Measurements from ENCODE around the gene KIF26A. TPM values are rescaled to one million over a fixed set of nuclear protein-coding genes. Genes with fewer than 3 reads are reported as not detected.

The KIF26A gene
- total RNA-seq, 1 experiment from 2014 or later, result 5.5 TPM

- Histone ChIP-seq H3K9me3 (no peaks in the 10 kb centered on the region), H3K4me3 (ENCODE audit: low read depth, low read length) (no peak overlapping the region), H3K4me1 (peaks cover 13% of the 10 kb centered on the region), H3K27me3 (replicated peaks; ENCODE audit: control insufficient read depth, insufficient read depth, low read length) (no peaks in the 10 kb centered on the region), H3K36me3 (ENCODE audit: control insufficient read depth, insufficient read depth, low read length) (no peaks in the 10 kb centered on the region)
- ChIA-PET POLR2A (no interaction called here), CTCF (interaction anchor here (3.1 kb wide), 1 partner anchor 40 kb away, joined by 9 read pairs; no protein-coding TSS in a partner anchor)
- TF ChIP-seq CTCF (IDR thresholded peaks at IDR 0.05; ENCODE audit: insufficient read depth in 1 of 2, low read depth in 1 of 2, low read length in 1 of 2, severe bottlenecking in 1 of 2, unreplicated experiment in 1 of 2), result no peak
- Mint-ChIP-seq H3K27me3 (ENCODE audit: insufficient read depth, unreplicated experiment) (no peaks in the 10 kb centered on the region), H3K4me1 (ENCODE audit: low read depth, unreplicated experiment) (no peaks in the 10 kb centered on the region), H3K4me3 (ENCODE audit: unreplicated experiment) (peak overlapping the region; percentile 19), H3K36me3 (ENCODE audit: insufficient read depth, unreplicated experiment) (no peaks in the 10 kb centered on the region), H3K27ac (ENCODE audit: unreplicated experiment) (no peak overlapping the region), H3K9me3 (ENCODE audit: unreplicated experiment) (peaks cover 9% of the 10 kb centered on the region)
- intact Hi-C loops (cut with micrococcal nuclease; ENCODE audit: unreplicated experiment), result no loop called here
- TSS peak; percentile 69 for BruUV-seq (replicated peaks)
- peak in 1 of 2 experiments; percentile 36 for DNase-seq
These were observed 20.2 kb upstream of the KIF26A start for GRCh38 chr14:104118006-104118844.

GRCh38 chr14:104119119-104119487 is 19.3 kb upstream of the KIF26A start:
- Mint-ChIP-seq H3K36me3 (ENCODE audit: insufficient read depth, unreplicated experiment) (no peaks in the 10 kb centered on the region), H3K4me3 (ENCODE audit: unreplicated experiment) (peak overlapping the region; percentile 19), H3K4me1 (ENCODE audit: low read depth, unreplicated experiment) (no peaks in the 10 kb centered on the region), H3K27me3 (ENCODE audit: insufficient read depth, unreplicated experiment) (no peaks in the 10 kb centered on the region), H3K9me3 (ENCODE audit: unreplicated experiment) (peaks cover 16% of the 10 kb centered on the region), H3K27ac (ENCODE audit: unreplicated experiment) (no peak overlapping the region)
- intact Hi-C loops (cut with micrococcal nuclease; ENCODE audit: unreplicated experiment), result no loop called here
- H3K9me3 ChIP-seq, result peaks cover 5% of the 10 kb centered on the region
- TF ChIP-seq CTCF (IDR thresholded peaks at IDR 0.05; ENCODE audit: insufficient read depth in 1 of 2, low read depth in 1 of 2, low read length in 1 of 2, severe bottlenecking in 1 of 2, unreplicated experiment in 1 of 2), result no peak
- ChIA-PET CTCF (no interaction called here), POLR2A (no interaction called here)
- H3K4me1 ChIP-seq, result peaks cover 13% of the 10 kb centered on the region
- no peaks in the 10 kb centered on the region for H3K27me3 ChIP-seq (replicated peaks; ENCODE audit: control insufficient read depth, insufficient read depth, low read length)
- BruUV-seq (replicated peaks), result no TSS peak
- no peak overlapping the region for H3K4me3 ChIP-seq (ENCODE audit: low read depth, low read length)
- DNase-seq, result no peak
- no peaks in the 10 kb centered on the region for H3K36me3 ChIP-seq (ENCODE audit: control insufficient read depth, insufficient read depth, low read length)

GRCh38 chr14:104119488-104120251 is 18.7 kb upstream of the KIF26A start:
- ChIA-PET POLR2A (interaction anchor here (0.5 kb wide), 1 partner anchor 34 kb away, joined by 6 read pairs; the partner anchor contains the start of gene ASPG), CTCF (no interaction called here)
- intact Hi-C loops (cut with micrococcal nuclease; ENCODE audit: unreplicated experiment), result no loop called here
- H3K36me3 ChIP-seq (ENCODE audit: control insufficient read depth, insufficient read depth, low read length), result no peaks in the 10 kb centered on the region
- no peak for TF ChIP-seq CTCF (IDR thresholded peaks at IDR 0.05; ENCODE audit: insufficient read depth in 1 of 2, low read depth in 1 of 2, low read length in 1 of 2, severe bottlenecking in 1 of 2, unreplicated experiment in 1 of 2)
- DNase-seq, result peak in 1 of 2 experiments; percentile 25
- no peaks in the 10 kb centered on the region for H3K27me3 Mint-ChIP-seq (ENCODE audit: insufficient read depth, unreplicated experiment)
- peaks cover 13% of the 10 kb centered on the region for H3K4me1 ChIP-seq
- no peak overlapping the region for H3K4me3 Mint-ChIP-seq (ENCODE audit: unreplicated experiment)
- H3K4me1 Mint-ChIP-seq (ENCODE audit: low read depth, unreplicated experiment), result no peaks in the 10 kb centered on the region
- no peaks in the 10 kb centered on the region for H3K27me3 ChIP-seq (replicated peaks; ENCODE audit: control insufficient read depth, insufficient read depth, low read length)
- H3K9me3 Mint-ChIP-seq (ENCODE audit: unreplicated experiment), result peaks cover 21% of the 10 kb centered on the region
- BruUV-seq (replicated peaks), result no TSS peak
- H3K36me3 Mint-ChIP-seq (ENCODE audit: insufficient read depth, unreplicated experiment), result no peaks in the 10 kb centered on the region
- H3K27ac Mint-ChIP-seq (ENCODE audit: unreplicated experiment), result no peak overlapping the region
- H3K4me3 ChIP-seq (ENCODE audit: low read depth, low read length), result no peak overlapping the region
- peaks cover 10% of the 10 kb centered on the region for H3K9me3 ChIP-seq
